ENCODE measurements around the gene MARVELD2.
"Not testable (repeated sequence)": the region's sequence is repeated elsewhere in the genome, so short reads cannot be mapped to it uniquely, and the experiment has no call there.

MARVELD2 gene

GRCh38 chr5:69450116-69450515 lies 35.2 kb downstream of the MARVELD2 start:
- FAIRE-seq, result no peak
- DNase-seq (ENCODE audit: low spot score), result peak; percentile 51

GRCh38 chr5:69450527-69450926 lies 35.6 kb downstream of the MARVELD2 start:
- not testable (repeated sequence) for FAIRE-seq; DNase-seq (ENCODE audit: low spot score)

GRCh38 chr5:69451941-69452647 lies 37.2 kb downstream of the MARVELD2 start:
- FAIRE-seq (no peak), DNase-seq (ENCODE audit: low spot score) (no peak)

- DNase-seq (ENCODE audit: low spot score); FAIRE-seq: not testable (repeated sequence)
These were observed 38.6 kb downstream of the MARVELD2 start for GRCh38 chr5:69453487-69453886.

GRCh38 chr5:69454460-69455249 lies 39.7 kb downstream of the MARVELD2 start:
- no peak for DNase-seq (ENCODE audit: low spot score)
- no peak for FAIRE-seq

GRCh38 chr5:69455428-69455988 lies 40.6 kb downstream of the MARVELD2 start:
- not testable (repeated sequence) for DNase-seq (ENCODE audit: low spot score); FAIRE-seq

- DNase-seq (ENCODE audit: low spot score) (no peak), FAIRE-seq (no peak)
These were observed 47.3 kb downstream of the MARVELD2 start for GRCh38 chr5:69462170-69462569.

- not testable (repeated sequence) for DNase-seq (ENCODE audit: low spot score); FAIRE-seq
These were observed 51.5 kb downstream of the MARVELD2 start for GRCh38 chr5:69466375-69466774.

GRCh38 chr5:69467442-69468225 lies 52.7 kb downstream of the MARVELD2 start:
- no peak for DNase-seq (ENCODE audit: low spot score)

GRCh38 chr5:69468631-69469030 lies 53.7 kb downstream of the MARVELD2 start:
- FAIRE-seq, result no peak
- no peak for DNase-seq (ENCODE audit: low spot score)

More at GRCh38 chr5:69467442-69468225, 52.7 kb downstream of the MARVELD2 start:
- FAIRE-seq, result no peak

- not testable (repeated sequence) for FAIRE-seq; DNase-seq (ENCODE audit: low spot score)
These were observed 56.6 kb downstream of the MARVELD2 start for GRCh38 chr5:69471516-69471915.

- not testable (repeated sequence) for DNase-seq (ENCODE audit: low spot score); FAIRE-seq
These were observed 57.7 kb downstream of the MARVELD2 start for GRCh38 chr5:69472535-69473143.

GRCh38 chr5:69477170-69477569 lies 62.3 kb downstream of the MARVELD2 start:
- no peak for FAIRE-seq

GRCh38 chr5:69478296-69478695 lies 63.4 kb downstream of the MARVELD2 start:
- not testable (repeated sequence) for FAIRE-seq

More at GRCh38 chr5:69477170-69477569, 62.3 kb downstream of the MARVELD2 start:
- no peak for DNase-seq (ENCODE audit: low spot score)

GRCh38 chr5:69484891-69485290 lies 70.0 kb downstream of the MARVELD2 start:
- DNase-seq (ENCODE audit: low spot score) (no peak), FAIRE-seq (no peak)

More at GRCh38 chr5:69478296-69478695, 63.4 kb downstream of the MARVELD2 start:
- not testable (repeated sequence) for DNase-seq (ENCODE audit: low spot score)

GRCh38 chr5:69485471-69485870 lies 70.6 kb downstream of the MARVELD2 start:
- FAIRE-seq (no peak), DNase-seq (ENCODE audit: low spot score) (no peak)

GRCh38 chr5:69489246-69489645 lies 74.3 kb downstream of the MARVELD2 start:
- FAIRE-seq, result no peak

GRCh38 chr5:69491027-69491426 lies 76.1 kb downstream of the MARVELD2 start:
- no peak for DNase-seq (ENCODE audit: low spot score)
- no peak for FAIRE-seq

More at GRCh38 chr5:69489246-69489645, 74.3 kb downstream of the MARVELD2 start:
- no peak for DNase-seq (ENCODE audit: low spot score)

- DNase-seq (ENCODE audit: low spot score) (no peak), FAIRE-seq (no peak)
These were observed 77.0 kb downstream of the MARVELD2 start for GRCh38 chr5:69491838-69492390.

GRCh38 chr5:69492391-69492922 lies 77.5 kb downstream of the MARVELD2 start, which contains the start of gene OCLN:
OCLN (plus strand) TSS chr5:69492790; CDS start chr5:69504245, 11,455 bp downstream.
- DNase-seq (ENCODE audit: low spot score) (peak; percentile 83), FAIRE-seq (no peak)

Data from urothelium cell line (cell line).